Cardiac muscle cell (in vitro differentiated cells and primary cell): ENCODE measurements around the gene PRUNE2. TPM values are rescaled to one million over a fixed set of nuclear protein-coding genes. Genes with fewer than 3 reads are reported as not detected.

Experiments used
- DNase-seq, 2 donors: peaks; one replicate each; pipeline versions ENCODE4 v3.0.0 to v3.0.0-alpha.2; 2010 to 2017; ENCODE audit warnings: low read depth in 1 of 2, low spot score in 1 of 2
- H3K27ac ChIP-seq: fragments of 200-600 bp; sonication (generic); 2 replicates; pipeline ENCODE4 v1.5.1; 2016
- H3K27me3 ChIP-seq: fragments of 200-600 bp; sonication (generic); 2 replicates; pipeline ENCODE4 v1.6.0; 2016; ENCODE audit warnings: control low read depth
- H3K36me3 ChIP-seq: fragments of 200-600 bp; sonication (generic); 2 replicates; pipeline ENCODE4 v1.5.1; 2016; ENCODE audit warnings: control low read depth
- H3K4me1 ChIP-seq: fragments of 200-600 bp; sonication (generic); 2 replicates; pipeline ENCODE4 v1.8.1; 2017; ENCODE audit warnings: low read depth, mild to moderate bottlenecking, mixed run types
- H3K4me3 ChIP-seq: fragments of 200-600 bp; sonication (generic); 2 replicates; pipeline ENCODE4 v1.5.1; 2016; ENCODE audit warnings: mild to moderate bottlenecking
- H3K9me3 ChIP-seq: fragments of 200-600 bp; sonication (generic); 2 replicates; pipeline ENCODE4 v1.5.1; 2017; ENCODE audit warnings: low read depth, mild to moderate bottlenecking, control low read depth
- CTCF ChIP-seq: IDR thresholded peaks from 2 replicates; pipeline ENCODE4 v1.5.1; 2012; ENCODE audit warnings: low read depth, mild to moderate bottlenecking, low read length
- polyA plus RNA-seq: library from polyadenylated mRNA; unstranded; fragments of >200 nt; fragmentation: Nextera tagmentation; extraction: Ambion mirVana; gene quantifications from 2 replicates; pipeline ENCODE4 v1.2.1, GENCODE V29; 2016
- total RNA-seq: library from RNA; depleted of rRNA; stranded (reverse); fragments of >200 nt; gene quantifications from 2 replicates; pipeline ENCODE4 v1.2.3, GENCODE V29; 2016

PRUNE2 gene
- total and polyA plus RNA-seq, 2 experiments from 2014 or later: 5.5 to 14.4 TPM

GRCh38 chr9:76626980-76627379, 278.9 kb downstream of the PRUNE2 start:
- no peak for TF ChIP-seq CTCF
- H3K27ac ChIP-seq: no peak overlapping the region
- no peak for DNase-seq
- H3K36me3 ChIP-seq: no peaks in the 10 kb centered on the region
- H3K9me3 ChIP-seq: no peaks in the 10 kb centered on the region
- H3K4me1 ChIP-seq: peaks cover 4% of the 10 kb centered on the region
- H3K27me3 ChIP-seq: no peaks in the 10 kb centered on the region
- H3K4me3 ChIP-seq: no peak overlapping the region

GRCh38 chr9:76626141-76626540, 279.8 kb downstream of the PRUNE2 start:
- no peaks in the 10 kb centered on the region for H3K36me3 ChIP-seq
- no peaks in the 10 kb centered on the region for H3K27me3 ChIP-seq
- no peaks in the 10 kb centered on the region for H3K9me3 ChIP-seq
- H3K4me3 ChIP-seq: no peak overlapping the region
- TF ChIP-seq CTCF: no peak
- DNase-seq: no peak
- no peak overlapping the region for H3K27ac ChIP-seq
- peaks cover 5% of the 10 kb centered on the region for H3K4me1 ChIP-seq

- no peak for DNase-seq
- Histone ChIP-seq H3K4me1 (peaks cover 12% of the 10 kb centered on the region), H3K27me3 (no peaks in the 10 kb centered on the region), H3K9me3 (no peaks in the 10 kb centered on the region), H3K4me3 (no peak overlapping the region), H3K36me3 (no peaks in the 10 kb centered on the region), H3K27ac (no peak overlapping the region)
- no peak for TF ChIP-seq CTCF
Measured at GRCh38 chr9:76624391-76625048, 281.4 kb downstream of the PRUNE2 start.

DNA sequence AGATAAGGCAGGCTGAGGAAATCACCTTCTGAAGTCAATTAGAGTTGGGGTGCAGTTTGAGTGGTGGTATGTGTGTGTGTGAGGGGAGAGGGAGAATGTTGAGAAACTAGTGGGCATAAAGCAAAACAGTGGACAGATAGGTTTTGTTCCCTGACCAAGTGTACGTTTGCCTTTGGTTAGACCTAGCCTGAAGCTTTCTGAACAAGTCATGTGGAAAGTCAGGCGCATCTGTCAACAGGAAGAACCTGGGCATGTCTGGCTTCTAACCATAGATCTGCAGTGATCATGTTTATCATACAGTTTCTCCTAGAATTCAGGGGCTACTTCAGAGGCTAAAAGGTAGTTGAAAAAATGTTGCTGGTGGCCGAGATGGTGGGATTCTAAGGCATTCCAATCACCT, 284.9 kb downstream of the PRUNE2 start:
- no peak overlapping the region for H3K4me3 ChIP-seq
- no peak for TF ChIP-seq CTCF

DNA sequence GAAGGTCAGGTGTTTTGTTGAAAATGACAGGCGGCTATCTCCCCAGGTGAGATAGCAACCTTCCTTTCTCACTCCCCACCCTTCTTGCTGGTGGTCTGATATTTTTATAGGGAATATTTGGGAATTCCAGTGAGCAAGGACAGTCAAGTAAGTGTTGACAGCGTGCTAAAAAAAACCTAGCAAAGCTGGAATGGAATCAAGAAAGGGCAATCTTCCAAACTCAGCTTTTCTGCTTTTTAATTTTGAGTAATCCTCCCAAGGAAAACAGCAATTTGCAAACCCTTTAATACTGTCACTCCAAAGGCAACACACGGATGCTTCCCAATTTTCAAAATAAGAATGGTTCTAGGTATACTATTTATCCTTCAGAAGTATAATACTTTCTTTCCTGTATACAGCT, 285.3 kb downstream of the PRUNE2 start:
- Histone ChIP-seq H3K27ac (peak overlapping the region; percentile 37), H3K36me3 (no peaks in the 10 kb centered on the region), H3K27me3 (no peaks in the 10 kb centered on the region), H3K9me3 (no peaks in the 10 kb centered on the region), H3K4me3 (no peak overlapping the region), H3K4me1 (peaks cover 12% of the 10 kb centered on the region)
- DNase-seq: peak in 1 of 2 donors; percentile 43
- TF ChIP-seq CTCF: no peak

More for the DNA sequence above, 284.9 kb downstream of the PRUNE2 start:
- Histone ChIP-seq H3K9me3 (no peaks in the 10 kb centered on the region), H3K36me3 (no peaks in the 10 kb centered on the region), H3K27me3 (no peaks in the 10 kb centered on the region), H3K27ac (peak overlapping the region; percentile 37), H3K4me1 (peaks cover 12% of the 10 kb centered on the region)
- no peak for DNase-seq
